ENCODE data around the gene TMTC3.
"Not testable (repeated sequence)": the region's sequence is repeated elsewhere in the genome, so short reads cannot be mapped to it uniquely, and the experiment has no call there.

TMTC3 gene

DNA sequence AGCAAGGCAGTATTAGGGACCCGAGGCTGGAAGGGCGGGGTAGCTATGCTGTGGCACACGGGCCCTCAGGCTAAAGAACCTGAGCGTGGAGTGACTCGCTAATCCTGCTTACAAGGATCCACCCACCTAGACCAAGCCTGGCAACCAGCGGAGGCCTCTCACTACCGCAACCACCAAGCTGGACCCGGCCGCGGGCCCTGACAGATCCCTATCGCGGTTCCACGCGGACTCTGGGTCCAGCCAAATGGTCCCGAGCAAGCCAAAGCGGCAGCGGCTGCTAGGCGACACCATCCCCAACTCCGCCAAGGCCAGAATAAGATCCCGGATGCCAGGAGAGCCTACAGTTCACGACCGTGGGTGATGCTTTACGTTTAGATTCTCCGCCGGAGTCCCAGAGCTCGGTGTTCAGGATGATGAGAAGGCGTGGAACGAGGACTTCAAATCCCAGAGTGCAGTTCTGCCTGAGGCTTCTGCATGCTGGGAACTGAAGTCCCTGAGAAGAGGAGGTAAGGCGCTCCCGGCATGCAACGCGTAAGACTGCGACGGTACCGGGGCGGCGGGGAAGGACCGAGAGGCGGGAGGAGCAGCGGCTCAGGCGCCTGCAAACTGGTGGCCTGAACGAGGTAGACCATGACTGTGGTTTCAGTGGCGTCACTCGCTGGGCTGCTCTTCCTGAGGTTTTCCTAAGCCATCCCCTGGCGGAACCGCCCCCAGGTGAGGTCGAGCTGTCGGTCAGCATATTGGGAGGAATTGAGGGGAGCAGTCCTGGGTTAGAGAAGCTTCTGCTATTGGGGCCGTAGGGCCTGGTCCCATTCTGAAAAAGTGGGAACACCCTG, at the start of gene TMTC3, which contains the start of gene CEP290:
TMTC3 (plus strand) TSS at position 534 of the 836 bp plus-strand sequence. CDS start 6,009 bp downstream, outside the sequence.
CEP290 (minus strand) TSS at position 315 of the 836 bp plus-strand sequence. CDS start 781 bp downstream, outside the sequence.
- DNase-seq, result peak; percentile 73 to 99 (median 97)

DNA sequence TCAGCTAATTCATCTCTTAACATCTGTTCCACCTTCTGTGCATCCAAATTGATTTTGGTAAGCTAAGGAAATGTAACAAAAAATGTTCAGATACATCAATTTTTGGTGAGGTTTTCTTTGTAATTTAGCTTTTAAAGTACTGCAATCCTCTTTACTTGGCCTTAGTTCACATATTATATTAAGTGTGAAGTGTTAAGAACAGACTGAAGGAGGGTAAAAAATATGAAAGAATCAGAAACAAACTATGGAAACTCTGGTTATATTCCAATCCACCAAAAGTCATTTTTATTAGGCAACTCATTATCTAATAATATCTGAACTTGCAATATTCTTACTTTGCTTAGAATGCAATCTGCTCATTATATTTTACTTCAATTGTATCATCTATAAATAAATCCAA, 49.3 kb upstream of the TMTC3 start:
- no peak for DNase-seq

DNA sequence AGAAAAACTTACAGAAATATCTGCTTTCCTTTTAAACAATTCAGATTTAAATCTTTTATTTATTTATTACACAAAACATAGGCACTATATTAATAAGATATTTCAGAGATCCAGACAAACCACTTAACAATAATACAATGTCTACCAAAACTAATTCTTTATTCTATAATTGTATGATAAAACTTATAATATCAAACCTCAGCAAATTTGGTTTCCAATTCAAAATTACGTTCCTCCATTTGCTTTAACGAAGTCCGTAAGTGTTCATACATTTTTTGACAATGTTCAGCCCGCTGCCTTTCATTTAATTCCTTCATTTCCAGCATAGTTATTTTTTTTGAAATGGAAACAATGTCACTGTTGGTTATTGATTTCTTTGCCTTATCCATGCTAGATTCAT, 48.5 kb upstream of the TMTC3 start:
- DNase-seq, result no peak

DNA sequence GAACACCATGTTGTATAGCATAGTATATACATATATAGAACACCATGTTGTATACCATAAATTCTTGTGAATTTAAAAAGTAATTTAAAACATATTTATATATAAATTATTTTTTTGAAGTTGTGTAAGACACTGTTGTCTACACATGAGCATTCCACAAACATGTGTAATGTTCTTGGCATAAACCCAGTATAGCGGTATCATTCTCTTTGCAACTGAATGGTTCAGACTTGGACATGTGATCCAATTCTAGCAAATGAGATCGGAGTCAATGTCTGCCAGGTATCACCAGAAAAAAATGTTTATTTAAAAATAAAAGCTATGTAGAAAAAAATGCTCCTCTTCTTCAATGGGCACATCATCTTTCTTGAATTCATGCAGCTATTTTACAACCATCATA, 34.1 kb upstream of the TMTC3 start:
- no peak for DNase-seq

DNA sequence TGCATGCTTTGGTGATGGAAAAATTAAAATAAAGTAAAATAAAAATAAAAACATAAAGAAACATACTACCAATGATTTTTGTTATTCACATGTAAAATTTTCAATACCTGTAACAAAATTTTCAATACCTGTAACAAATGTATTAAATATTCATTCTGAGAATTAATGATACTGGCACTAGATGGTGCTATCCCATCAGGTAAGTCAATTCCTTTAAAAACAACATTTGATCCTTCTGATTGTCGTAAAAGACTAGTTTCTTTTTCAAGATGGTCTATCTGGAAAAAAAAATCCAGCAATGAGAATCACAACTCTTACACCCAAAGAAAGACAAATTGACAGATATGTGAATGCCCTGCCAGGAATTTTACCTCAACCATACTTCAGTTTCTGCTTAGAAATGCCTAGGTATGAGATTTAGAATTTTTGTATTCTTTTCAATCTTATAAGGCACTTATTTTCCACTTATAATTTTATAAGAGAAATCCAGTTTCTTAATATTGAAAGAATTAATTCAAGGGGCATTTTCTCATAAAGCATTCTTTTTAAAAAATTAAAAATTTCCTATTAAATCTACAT, 30.9 kb upstream of the TMTC3 start:
- no peak for DNase-seq

DNA sequence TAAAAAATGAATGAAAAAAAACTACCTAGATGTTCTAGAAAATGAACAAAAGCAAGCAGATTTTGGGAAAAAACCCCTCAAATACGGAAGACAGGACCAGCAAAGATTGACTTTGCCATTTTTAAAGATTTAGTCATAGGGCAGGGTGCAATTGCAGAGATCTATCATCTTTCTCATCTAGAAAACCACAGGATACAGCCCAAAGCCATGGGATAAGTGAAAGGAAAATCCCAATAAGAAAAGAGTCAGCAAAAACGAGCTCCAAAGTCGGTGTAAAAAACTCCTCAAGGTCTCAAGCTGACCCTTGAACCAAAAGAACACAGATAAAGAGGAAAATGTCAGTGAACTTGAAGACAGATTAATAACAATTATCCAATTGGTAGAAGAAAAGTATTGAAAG, 28.2 kb upstream of the TMTC3 start:
- no peak for DNase-seq

DNA sequence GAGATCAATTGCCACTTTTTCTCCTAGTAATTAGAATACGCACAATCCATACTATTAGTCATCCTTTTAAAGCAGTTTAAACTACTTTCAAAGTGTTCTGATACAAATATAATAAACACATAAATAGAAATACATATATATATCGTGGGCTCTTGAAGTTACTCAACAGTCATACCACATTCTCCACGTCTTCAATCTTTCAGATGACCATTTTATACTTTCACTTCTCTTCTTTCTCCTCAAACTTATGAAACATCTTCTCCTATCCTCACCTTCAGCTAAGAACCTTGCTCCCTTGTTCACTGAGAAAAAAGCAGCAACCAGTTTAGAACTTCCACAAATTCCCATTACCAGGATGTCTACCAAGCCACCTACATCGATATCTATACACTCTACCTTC, 19.4 kb upstream of the TMTC3 start:
- DNase-seq, result no peak

DNA sequence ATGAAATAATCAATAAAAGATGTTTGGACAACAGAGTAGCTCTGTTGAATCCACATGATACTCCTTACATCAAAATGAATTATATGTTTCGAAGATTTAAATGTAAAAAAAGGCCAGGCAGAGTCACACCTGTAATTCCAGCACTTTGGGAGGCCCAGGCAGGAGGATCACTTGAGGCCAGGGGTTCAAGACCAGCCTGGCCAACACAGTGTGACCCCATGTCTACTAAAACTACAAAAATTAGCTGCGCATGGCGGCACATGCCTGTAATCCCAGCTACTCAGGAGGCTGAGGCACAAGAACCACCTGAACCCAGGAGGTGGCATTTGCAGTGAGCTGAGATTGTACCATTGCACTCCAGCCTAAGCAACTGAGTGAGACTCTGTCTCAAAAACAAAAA, 15.0 kb upstream of the TMTC3 start:
- DNase-seq, result no peak

DNA sequence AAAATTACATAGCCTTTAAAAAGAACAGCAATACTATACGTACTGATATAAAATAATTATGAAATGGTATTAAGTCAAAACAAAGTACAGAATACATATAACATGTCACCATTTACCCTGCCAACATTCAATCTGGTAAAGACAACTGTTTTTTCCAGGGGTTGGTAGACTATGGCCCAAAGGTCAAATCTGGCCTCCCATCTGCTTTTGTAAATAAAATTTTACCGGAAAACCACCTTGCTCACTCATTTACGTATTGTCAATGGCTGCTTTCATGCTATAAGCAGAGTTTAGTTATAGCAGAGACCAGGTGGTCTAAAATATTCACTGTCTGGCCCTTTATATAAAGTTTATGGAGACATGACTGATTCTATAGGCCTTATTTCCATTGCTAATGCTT, 14.3 kb upstream of the TMTC3 start:
- DNase-seq, result no peak

DNA sequence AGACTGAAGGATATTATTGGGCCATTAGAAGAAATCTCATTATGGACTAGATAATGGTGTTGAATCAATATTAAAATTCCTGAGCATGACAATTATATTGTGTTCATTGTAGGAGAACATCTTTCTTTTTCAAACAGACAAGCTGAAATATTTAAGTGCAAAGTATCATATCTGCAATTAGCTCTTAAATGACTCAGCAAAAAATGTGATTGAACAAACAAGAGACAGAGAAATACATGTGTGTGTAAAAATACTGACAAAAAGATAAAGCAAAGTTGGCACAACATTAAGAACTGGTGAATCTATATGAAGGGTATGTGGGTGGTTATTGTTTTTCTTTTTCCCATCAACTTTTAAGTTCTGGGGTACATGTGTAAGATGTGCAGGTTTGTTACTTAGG, 9.7 kb upstream of the TMTC3 start:
- no peak for DNase-seq

DNA sequence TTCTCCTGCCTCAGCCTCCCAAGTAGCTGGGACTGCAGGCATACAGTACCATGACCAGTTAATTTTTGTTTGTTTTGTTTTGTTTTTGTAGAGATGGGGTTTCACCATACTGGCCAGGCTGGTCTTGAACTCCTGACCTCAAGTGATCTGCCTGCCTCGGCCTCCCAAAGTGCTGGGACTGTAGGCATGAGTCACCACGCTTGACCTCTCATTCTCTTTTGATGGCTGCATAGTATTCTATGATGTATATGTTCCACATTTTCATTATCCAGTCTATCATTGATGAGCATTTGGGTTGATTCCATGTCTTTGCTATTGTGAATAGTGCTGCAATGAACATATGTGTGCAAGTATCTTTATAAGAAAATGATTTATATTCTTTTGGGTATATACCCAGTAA, 8.9 kb upstream of the TMTC3 start:
- not testable (repeated sequence) for DNase-seq

DNA sequence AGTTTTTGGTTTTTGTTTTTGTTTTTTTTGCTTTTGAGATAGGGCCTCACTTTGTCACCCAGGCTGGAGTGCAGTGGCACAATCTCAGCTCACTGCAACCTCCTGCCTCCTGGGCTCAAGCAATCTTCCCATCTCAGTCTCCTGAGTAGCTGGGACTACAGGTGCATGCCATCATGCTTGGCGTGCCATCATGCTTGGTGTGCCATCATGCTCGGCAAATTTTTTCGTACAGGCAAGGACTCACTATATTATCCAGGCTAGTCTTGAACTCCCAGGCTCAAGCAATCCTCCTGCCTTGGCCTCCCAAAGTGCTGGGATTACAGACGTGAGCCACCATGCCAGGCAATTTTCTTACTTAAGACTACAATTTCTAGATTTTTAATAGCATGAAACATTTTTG, 2.4 kb upstream of the TMTC3 start:
- not testable (repeated sequence) for DNase-seq

DNA sequence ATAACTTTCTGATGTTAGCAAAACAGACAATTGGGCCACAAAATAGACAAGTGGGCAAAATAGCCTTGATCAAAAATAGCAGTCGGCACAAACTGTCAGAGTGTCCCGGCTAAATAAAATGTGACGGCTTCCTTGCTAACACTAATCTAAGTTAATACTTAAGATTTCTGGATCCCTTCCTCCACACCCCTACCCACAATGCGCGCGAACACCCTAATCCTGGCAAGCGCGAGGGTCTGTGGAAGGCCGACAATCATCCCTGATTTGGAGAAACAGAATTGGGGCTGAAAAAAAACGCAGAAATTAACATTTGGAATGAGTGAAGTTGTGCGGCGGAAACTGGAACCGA, 708 bp upstream of the TMTC3 start:
- no peak for DNase-seq

DNA sequence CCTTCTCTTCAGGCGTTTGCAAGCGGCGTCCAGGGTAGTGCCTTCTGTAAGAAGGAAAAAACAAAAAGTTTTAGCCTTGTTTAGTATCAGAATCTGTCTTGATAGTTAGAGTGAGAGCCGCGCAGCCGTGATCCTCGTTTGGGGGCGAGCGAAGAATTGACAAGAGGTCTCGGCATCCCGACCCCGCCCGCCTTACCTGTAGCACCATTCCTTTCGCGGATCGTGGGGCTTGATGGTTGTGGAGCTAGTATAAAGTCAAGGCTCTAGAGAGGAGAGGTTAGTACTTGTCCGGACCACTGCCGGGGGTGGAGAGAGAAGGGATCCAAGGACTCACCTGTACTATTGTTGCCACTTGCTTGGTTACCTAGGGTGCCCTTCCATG, 494 bp downstream of the TMTC3 start:
- DNase-seq, result peak in 24 of 58 donors; percentile 13 to 49 (median 32)

DNA sequence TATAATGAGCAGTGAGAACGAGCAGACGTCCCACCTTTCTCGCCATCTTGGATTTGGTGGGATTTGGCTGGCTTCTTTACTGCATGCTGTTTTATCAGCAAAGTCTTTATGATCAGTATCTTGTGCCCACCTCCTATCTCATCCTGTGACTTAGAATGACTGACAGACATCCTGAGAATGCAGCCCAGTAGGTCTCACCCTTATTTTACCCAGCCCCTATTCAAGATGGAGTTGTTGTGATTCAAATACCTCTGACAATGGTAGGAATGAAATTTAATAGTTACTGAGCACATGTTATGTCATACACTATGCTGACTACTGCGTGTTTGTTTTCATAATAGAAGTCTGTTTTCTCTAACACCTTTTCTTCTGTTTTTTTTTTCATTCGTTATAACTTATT, 1.9 kb downstream of the TMTC3 start:
- no peak for DNase-seq

DNA sequence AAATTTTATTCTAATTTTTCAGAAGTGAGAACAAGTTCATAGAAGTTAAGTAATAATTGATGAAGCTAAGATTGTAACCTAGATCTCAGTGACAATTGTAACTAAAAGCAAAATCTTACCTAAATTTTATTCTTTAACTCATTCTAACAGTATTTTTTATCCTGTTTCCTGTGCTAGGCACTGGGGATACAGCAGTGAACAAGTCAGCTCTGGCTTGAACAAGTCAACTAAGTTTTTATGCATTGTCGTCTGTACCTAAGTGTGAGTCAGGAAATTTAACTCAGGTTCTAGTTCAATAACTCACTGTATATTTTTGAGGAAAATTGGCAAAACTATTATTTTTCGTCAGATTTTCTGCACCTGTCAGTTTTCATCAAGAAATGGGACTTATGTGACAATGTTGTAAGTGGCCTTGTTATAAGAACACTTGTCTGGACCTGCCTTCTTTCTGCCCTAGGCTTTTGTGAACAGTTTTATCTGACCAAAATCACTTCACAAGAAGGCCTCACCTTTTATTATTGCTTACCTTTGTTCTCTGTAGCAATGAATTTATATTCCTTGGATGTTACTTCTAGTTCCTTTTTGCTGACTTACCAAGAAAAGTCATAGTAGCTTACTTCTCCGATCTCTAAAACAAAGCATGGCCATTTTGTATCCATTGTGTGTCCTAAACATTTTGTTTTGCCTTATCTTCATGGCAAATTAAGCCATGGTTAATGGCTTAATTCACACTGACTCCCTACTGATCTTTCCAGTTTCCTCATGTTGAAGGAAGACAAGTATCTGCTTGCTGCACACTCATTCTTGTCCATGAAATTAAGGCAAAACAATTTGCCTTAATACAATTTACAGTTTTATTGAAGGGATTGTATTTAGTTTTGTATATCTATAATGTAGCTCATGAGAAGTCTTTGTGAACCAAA, 2.7 kb downstream of the TMTC3 start:
- DNase-seq, result no peak

DNA sequence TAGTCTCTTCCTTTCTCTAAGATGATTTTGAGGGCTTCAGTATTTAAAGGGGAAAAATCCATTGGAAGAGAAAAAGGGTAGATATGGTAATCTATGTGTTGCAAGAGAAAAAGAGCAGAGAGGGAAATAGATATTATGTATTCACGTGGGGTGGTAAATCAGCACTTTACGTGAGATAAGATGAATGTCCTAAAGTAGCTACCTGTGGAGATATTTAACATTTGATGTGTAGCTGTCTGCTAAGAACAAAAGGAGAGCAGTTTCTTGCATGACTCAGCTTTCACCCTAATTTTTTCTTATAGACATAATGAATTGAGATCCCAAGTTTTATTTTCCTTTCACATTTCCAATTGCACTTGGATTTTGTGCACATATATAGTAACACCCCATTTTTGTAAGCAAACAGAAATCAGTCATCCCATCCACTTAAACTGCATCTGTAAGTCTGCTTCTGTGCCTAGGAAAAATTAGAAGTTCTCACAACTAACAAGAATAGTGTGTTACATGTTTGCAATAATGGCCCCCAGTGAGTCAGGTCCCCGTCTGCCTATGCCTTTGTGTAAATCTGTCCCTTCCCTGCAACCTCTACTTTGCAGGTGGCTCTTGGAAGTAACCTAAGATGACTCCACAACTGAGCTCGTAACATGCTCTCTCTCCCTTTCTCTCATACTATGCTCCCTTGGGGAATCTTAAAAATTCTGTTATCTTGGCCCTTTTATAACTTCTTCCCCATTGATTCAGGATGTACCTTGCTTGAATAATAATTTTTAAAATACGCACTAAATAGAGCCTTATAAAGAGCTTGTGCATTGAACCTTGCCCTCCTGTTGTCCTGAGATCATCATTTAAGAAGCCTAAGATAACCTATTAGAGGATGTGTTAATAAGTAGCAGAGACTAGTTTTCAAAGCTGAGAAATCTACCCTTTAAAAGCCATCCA, 3.7 kb downstream of the TMTC3 start:
- no peak for DNase-seq

DNA sequence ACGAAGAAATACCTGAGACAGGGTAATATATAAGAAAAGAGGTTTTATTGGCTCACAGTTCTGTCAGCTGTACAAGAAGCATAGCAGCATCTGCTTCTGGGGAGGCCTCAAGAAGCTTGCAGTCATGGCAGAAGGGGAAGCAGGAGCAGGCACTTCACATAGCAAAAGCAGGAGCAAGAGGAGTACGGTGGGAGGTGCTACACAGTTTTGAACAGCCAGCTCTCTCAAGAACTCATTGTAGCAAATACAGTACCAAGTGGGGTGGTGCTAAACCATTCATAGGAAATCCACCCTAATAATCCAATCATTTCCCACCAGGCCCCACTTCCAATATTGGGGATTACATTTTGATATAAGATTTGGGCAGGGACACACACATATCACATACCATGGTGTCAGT, 8.0 kb downstream of the TMTC3 start:
- no peak for DNase-seq

DNA sequence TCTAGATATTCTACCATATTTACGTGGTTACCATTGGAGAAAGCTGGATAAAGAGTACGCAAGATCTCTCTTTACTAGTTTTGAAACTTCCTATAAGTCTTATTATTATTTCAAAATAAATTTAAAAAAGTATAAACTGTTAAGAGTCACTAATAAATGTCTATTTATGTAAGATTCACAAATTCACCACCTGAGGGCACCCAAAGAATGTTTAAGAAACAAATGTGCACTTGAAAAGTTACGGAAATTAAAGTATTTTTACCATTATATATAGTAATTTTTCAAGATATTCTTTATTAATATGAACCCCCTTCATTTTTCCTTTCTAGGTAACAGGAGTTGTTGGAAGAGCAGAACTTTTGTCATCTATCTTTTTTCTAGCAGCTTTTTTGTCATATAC, 11.9 kb downstream of the TMTC3 start:
- DNase-seq, result no peak

DNA sequence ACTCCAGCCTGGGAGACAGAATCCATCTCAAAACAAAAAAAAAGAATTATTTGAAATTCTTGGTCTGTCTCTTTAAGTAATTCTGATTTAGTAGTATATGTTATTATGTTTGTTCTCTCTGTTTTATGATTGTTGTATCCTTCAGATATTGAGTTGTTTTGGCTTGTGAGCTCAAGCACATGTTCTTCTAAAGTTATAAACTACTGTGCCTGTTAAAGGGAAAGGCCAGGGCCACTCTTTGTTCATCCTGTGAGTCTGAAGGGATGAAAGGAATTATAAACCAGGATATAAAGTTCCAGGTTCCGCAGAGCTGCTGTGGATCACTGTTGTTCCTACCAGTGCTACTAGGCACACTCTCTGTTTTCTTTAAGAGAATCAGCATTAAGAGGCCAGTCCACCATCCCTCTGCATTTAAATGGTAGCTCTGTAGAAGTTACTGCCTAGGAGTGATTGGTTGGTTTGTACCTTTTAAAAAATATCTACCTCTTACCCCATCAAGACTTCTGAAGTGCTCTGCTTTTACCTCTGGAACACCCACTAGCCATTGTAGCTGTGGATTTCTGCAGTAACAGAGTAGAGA, 14.1 kb downstream of the TMTC3 start:
- DNase-seq, result no peak

DNA sequence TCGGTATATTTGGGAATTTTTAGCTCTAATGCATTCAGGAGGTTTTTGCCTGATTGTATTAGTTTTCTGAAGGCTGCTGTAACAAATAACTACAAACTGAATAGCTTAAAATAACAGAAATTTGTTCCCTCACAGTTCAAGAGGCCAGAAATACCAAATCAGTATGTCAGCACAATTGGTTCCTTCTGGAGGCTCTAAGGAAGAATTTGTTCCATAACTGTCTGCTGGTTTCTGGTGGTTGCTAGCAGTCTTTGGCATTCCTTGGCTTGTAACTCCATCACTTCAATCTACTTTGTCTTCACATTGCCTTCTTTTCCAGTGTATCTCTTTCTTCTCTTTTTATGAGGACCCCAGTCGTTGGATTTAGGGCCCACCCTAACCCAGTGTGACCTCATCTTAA, 21.3 kb downstream of the TMTC3 start:
- DNase-seq, result no peak

Data from anterior cingulate cortex (tissue), 58 donors.